ENCODE results near the gene FAM107B.

GRCh38 chr10:14683256-14683655 lies 91.4 kb downstream of the FAM107B start:
- TF ChIP-seq CTCF (conservative IDR thresholded peaks at IDR 0.05) = no peak
- TF ChIP-seq EZH2 (IDR thresholded peaks at IDR 0.05; ENCODE audit: low read depth) = no peak

All from PC-9 (cell line).